ENCODE measurements around the gene MYH3. TPM values are rescaled to one million over a fixed set of nuclear protein-coding genes. Genes with fewer than 3 reads are reported as not detected.
"Not testable (repeated sequence)": the region's sequence is repeated elsewhere in the genome, so short reads cannot be mapped to it uniquely, and the experiment has no call there.

MYH3 gene
- 3.9 and 5.6 TPM in 2 replicates for total RNA-seq (2014; rRNA removed; shearing (Covaris generic))

DNA sequence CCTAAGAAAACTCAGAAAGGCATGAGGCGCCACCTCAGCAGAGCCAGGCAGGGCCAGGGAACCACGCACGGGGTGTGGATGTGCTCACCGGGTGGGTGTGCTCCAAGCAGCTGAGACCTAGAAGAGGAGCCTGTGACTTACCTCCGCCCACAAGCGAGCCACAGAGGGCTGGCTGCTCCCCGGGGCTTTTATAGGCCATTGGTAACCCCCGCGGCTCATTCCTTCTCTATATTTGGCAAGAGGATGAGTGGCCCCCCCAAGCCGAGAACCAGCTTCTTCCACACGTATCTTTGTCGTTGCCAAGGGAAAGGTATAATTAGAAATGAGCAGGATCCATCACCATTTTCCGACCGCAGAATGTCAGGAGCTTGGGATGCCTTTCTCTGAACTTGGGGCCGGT is at the start of gene MYH3:
MYH3 (minus strand) TSS at position 162 of the 400 bp plus-strand sequence. CDS start 2,245 bp downstream, outside the sequence.
- peak; percentile 41 for DNase-seq (ENCODE audit: low spot score)

DNA sequence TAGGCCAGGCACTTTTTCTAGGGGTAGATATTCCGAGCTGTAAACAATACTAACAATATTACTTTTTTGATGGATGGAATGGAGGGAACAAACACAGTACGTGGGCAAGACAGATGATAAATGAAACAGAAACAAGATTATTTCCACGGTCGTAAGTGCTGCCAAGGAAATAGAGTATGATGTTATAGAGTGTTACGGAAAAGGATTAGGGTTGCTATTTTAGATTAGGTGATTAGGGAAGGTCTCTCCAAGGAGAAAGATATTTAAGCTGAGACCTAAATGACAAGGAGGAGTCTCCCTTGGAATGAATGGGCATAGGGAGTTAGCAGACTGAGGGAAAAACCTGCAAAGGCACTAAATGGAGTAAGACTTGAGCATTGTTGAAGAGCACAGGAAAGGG is 48.6 kb upstream of the MYH3 start:
- no peak for DNase-seq (ENCODE audit: low spot score)

DNA sequence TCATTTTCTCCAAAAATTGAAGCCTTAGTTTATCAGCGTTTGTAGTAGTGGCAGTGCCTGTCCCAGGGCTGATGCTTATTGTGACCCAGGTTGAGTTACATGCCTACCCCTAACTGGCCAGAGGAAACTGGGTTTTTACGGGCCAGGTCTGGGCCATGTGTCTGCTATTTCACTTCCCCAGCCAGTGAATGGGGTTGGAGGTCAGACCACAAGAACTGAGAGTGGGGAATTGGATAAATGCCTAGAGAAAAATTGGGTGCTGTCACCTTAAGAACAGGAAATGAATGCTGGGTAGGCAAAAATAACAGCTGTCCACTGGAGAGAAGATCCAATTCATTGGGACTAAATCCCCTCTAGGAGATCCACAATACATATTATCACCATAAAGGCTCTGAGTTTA is 45.5 kb upstream of the MYH3 start:
- DNase-seq (ENCODE audit: low spot score), result no peak

DNA sequence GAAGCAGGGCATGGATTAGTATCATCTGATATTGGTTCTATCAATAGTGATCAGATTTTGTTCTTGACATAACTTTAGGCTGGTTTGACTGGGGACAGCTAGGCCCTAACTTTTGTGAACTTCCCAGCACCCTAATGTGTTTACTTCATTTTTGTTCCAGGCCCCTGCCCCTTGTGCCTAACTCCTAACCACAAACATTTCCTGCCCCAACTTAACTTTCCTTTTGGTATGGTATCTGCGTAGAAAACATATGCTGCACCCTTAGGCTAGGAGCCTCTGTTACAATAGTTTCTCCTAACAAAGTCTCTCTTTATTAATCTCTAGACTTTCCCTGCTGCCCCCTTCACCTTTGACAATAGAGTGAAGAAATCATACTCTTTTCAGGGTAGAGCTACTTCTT is 42.7 kb upstream of the MYH3 start:
- DNase-seq (ENCODE audit: low spot score), result no peak

DNA sequence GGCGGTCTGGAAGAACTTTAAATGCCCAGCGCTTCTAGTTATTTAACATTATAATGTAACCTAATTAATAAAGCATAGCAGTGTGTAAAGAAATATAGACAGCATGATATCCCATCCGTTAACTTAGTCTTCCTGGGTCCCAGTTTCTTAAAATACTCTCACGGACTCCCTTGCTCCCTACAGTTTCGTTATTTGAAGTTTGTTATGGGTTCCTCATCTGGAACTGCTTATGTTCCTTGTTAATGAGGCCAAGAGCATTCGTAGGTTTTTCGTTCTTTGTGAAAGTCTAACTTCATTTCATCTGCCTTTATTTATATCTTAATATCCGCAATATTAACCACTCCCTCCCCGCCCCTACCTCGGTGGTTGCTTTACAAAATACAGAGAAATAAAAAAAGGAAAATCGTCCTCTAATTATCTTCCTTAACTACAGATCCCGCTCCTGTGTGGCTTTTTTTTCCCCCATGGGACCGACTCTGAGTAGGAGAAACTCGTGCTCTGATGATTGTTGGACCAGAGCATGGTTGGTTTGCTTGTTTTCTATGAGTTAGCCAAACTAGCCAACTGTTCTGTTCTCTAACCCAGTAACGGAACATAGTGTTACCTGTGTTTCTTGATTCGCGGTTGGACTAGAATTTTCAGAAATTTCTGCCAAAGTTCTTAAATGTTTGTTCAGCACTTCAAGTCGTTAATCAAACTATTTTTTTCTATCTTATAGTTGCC is 41.1 kb upstream of the MYH3 start:
- peak; percentile 11 for DNase-seq (ENCODE audit: low spot score)

DNA sequence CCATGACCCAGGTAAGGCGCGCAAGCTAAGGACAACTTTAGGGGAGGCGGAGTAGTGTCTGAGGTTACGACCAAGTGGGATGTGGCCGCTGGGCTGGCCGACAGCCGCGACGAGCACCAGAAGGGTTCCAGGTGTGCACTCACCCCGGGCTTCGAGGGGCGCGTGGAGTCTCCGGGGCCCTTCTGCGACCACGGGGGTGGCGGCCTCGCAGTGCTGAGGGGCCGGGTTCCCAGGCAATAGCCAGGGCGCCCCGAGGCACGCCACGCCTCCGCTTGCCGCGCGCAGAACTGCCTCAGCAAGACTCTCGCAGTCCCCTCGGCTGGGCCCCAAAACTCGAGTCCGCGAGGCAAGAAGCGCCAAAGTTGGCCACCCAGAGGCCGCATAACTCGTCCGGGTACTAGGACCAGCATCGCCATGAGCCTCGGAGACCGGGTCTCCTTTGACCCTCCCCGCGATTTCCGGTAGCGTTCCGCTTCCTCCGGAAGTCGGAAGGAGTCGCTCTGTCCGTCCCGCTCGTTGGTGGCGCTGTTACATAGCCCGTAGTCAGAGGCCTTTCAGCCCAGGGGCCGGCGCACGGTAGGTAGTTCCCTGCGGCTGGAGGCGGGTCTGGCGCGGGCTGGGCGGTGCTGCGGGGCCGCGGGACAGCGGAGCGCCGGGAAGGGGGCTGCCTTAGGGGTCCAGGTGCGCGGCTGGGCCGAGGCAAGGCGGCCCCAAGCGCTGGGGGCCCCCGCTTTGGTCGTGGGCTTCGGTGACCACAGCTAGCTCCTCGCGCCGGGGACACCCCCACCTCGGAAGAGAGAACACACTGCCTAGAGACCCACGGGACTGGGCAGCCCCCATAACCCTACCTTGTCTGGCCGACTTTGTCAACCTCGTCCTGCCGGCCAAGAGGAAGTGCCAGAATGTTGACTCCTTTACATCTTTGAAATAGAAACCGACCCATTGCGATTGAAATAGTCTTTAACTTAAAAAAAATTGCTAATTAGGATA is 40.3 kb upstream of the MYH3 start, which contains the start of the genes ADPRM and SCO1:
ADPRM (plus strand) TSS at position 503 of the 990 bp plus-strand sequence. CDS start 7,333 bp downstream, outside the sequence.
SCO1 (minus strand) TSS at position 442 of the 990 bp plus-strand sequence; CDS start at position 416, 26 bp downstream.
- DNase-seq (ENCODE audit: low spot score), result peak; percentile 92

DNA sequence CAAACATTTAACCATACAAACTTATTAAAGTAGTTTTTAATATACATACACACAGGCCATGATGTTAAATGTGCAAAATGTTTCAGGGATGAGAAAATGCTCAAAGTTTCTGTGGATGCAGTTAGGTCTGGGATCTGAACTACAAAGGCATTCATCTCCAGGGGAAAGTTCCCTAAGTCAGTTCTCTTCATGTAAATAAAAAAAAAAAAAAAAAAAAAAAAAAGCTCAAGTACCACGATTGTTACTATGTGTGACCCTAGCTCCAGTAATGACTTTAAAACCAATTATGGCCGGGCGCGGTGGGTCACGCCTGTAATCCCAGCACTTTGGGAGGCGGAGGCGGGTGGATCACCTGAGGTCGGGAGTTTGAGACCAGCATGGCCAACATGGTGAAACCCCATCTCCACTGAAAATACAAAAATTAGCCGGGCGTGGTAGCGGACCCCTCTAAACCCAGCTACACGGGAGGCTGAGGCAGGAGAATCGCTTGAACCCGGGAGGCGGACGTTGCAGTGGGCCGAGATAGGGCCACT is 38.8 kb upstream of the MYH3 start:
- DNase-seq (ENCODE audit: low spot score), result not testable (repeated sequence)

DNA sequence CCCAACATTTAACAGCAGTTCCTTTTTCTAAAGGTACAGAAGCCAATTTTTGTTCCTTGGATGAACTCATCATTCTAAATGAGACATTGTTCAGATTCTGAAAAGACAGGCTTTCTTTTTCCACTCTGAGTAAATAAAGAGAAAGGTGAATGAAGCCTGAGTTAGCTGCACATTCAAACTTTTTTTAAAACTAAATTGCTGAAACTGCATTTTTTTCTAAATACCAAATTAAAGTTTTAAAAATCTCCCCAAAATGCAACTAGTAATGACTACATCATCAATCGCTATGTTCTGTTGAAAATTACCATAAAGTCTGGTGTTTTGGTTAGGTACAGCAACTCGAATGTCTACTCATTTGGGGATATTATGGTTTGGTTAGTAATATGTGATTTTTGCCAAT is 30.4 kb upstream of the MYH3 start:
- no peak for DNase-seq (ENCODE audit: low spot score)

DNA sequence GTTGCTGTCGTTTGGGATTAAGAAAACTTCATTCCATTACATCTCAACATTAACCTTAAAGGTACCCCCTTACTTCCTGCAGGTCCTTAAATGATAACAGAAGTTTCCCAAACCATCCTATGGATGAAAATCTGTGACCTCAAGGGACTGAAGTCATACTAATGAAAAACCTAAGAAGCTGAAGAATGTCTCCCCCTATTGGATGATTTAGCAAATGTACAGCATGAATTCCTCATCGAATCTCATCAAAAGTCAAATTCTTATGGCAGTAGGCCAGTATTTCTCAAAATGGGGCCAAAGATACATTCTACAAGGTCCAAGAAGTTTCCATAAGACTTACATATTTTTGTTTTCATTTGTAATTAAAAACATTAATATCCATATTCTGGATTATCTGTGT is 26.7 kb upstream of the MYH3 start:
- peak; percentile 59 for DNase-seq (ENCODE audit: low spot score)

DNA sequence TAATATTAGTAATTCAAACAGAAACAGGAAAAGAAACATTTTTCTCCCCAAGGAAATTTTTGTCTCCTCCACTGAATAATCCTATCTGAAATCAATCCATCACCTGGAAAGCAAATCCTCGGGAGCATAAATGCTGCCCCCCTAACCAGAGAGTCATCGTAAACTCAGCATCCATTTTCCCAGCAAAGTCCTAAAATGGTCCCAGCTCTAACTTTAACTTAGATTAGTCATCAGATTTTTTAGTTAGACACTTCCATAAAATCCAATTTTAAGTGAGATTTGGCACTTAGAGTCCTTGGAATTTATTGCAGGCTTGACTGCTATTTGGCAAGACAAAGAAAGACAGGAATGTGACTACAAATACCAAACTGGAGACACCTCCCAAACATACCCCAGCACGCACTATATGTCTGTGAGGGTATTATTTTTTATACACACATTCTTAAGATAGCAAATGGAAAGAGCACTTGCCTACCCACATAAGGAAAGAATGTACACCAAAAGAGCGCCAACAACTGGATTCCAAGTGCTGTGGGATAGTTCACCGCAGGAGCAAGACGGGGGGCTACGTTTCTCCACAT is 24.8 kb upstream of the MYH3 start:
- peak; percentile 86 for DNase-seq (ENCODE audit: low spot score)

DNA sequence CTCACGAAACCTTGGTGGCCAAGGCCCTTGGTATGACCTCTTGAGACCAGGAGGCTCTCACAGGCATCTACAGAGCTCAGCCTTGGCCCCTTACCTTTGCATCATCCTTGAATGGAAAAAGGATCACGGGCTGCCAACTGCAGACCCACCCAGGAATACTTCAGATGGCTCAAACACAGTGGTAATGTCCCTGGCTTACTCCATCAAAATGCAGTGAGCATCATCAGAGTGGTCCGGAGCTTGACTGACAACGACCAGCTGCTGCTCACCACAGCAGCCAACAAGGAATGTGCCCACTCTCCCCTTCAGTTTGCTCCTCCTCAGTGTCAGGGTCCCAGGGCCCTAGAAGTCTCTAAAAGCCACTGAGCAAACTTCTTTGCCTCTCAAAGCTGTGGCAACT is 17.6 kb upstream of the MYH3 start:
- DNase-seq (ENCODE audit: low spot score), result no peak

DNA sequence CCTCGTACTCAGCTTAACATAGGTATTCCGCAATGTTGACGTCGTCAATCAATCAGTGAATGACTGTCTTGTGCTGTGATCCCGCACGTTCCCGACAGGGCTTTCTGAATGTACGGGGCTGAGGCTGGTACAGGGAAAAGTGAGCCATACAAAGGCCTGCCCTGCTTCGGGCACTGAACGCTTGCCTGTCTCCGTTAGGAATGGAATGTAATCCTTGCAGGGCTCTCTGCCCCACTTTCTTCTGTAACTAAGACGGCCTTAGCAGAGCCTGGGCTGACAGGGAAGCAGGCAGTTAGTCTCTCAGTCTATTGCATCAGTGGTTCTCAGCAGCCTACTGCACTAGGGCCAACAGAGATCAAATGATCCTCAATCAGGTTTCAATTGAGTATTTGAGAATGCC is 16.2 kb upstream of the MYH3 start:
- no peak for DNase-seq (ENCODE audit: low spot score)

DNA sequence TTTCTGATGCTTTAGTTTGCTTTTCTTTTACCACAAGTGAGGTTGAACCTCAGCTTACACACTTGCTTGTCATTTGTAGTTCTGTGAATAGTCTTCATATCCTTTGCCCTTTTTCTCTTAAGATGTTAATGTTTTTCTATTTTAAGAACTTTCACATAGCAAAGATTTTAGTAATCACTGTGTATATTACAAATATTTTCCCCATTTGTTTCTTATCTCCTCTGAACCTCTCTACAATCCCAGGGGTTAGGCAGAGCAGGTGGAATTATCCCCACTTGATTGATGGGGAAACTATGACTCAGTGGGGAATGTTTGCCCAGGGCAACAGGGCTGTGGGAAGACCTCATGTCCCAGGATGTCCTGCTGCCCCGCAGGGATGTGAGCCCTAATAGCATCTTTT is 11.7 kb upstream of the MYH3 start:
- peak; percentile 92 for DNase-seq (ENCODE audit: low spot score)

DNA sequence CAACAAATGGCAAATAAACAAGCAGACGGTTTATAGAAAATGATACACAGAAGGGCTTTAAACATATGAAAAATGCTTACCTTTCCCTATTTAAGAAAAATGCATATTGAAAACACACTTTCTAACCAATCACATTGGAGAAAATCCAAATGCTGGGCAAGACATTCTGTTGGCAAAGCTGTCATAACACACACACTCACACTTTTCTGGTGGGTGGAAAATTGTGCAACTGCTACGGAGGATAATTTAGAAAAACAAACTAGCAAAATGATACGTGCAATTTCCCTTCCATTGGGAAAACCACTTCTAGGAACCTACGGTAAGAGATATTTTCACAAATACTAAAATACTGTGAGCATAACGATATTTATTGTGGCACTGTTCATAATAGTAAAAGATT is 9.8 kb upstream of the MYH3 start:
- DNase-seq (ENCODE audit: low spot score), result no peak

DNA sequence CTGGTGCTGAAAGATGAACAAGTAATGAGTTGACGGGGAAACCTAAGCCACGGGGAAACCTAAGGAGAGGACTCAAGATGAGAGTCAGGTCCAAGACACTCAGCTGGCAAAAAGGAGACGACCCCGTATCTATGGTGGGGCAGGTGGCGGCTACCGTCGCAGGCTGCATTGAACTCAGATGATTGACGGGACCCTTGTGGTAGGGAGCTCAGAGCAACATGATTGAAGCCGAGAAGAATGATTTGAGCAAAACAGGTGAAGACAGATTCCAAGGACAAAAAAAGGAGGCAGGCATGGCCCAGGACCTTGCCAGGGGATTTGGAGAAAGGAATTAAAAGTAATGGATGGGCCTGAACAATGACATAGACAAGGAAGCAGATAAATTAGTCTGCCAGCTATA is 7.5 kb upstream of the MYH3 start:
- no peak for DNase-seq (ENCODE audit: low spot score)

DNA sequence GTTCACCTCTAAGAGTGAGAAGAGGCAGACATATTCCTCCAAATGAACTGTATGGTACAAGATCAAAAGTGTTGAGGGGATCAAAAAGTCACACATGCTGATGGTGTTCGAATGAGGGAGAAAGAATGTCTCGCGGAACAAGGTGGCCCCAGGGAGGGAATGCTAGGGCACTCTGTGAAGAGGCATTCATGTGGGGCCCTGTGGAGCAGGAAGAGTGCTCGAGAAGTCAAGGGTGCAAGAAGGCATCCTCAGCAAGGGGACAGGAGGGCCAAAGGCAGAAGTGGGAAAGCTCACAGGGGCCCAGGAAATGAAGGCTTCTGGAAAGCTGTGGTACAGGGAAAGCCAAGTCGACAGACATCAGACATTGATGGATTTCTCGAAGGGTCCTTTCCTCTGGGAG is 6.1 kb upstream of the MYH3 start:
- no peak for DNase-seq (ENCODE audit: low spot score)

DNA sequence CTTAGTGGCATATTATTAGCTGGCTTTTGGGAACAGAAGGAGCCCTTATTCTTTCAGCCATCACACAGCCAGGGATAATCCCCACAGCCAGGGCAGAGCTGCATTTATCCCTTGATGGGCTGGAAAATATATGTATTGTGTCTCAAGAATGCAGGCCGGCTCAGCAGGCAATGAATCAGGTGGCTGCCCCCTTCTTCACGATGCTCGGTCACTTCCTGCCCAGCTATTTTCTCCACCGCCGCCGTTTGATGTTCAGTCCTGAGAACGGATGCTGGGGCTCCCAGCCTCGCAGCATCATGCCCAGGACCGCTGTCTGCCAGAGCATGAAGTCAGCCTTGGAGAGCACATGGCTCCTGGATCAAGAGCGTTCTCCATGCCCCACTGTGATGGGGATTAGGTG is 4.3 kb upstream of the MYH3 start:
- DNase-seq (ENCODE audit: low spot score), result peak; percentile 29

DNA sequence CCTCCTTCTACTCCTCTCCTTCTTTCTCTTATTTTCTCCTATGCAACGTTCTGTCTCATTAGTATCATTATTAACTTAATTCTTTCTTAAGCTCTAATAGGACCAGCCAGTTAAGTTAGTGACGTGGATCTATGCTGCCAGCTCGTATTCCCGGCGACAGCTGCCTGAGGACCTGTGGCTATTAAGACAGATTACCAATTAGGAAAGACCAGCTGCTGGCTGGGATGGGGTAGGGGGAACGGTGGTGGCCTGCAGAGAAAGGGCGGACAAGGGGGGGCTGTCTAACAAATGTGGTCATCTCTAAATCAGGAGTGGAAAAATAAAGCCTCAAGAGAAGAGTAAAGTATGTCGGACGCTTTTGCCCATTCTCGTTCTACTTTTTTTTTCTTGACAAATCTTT is 770 bp upstream of the MYH3 start:
- DNase-seq (ENCODE audit: low spot score), result no peak

DNA sequence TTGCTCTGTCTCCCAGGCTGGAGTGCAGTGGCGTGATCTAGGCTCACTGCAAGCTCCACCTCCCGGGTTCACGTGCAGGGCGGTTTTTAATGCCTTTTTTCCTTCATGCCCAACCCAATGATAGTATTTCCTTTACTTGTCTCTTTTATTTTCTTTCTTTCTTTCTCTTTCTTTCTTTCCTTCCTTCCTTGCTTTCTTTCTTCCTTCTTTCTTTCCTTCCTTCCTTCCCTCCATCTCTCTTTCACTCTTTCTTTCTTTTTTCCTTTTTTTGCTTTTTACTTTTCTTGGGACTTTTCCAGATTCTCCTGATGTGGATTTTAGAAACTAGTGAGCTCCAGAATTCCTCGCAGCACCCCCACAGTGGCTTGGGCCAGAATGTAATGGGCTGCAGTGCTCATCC is 3.1 kb downstream of the MYH3 start:
- no peak for DNase-seq (ENCODE audit: low spot score)

DNA sequence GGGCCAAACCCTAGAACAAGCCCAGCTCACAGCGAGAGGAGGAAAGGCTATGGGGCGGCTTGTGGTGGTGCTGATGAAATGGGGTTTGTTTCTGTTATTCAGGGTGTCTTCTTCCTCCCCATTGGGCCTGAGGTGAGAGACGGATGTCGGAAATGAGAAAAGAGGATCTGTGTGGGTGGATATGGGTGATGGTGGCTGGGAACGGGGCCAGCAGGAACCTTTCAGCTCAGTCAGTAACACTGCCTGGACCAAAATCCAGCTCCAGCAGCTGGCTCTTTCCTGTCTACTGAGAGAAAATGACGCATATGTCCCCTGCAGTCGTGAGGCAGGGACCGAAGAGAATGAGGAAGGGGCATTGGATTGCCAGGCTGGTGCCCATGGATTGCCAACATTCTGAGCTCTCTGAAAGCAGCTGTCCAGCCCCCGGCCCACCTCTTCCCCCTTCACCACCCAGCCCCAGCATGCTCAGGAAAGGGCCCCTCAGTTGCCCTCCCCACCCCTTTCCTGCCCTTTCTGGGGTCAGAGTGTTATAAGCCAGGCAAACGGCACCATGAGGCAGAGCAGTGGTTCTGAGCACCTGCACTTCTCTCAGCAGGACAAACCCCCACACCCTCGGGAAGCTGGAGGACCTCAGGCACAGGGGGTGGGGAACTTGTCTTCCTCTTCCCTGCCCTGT is 4.0 kb downstream of the MYH3 start:
- no peak for DNase-seq (ENCODE audit: low spot score)

DNA sequence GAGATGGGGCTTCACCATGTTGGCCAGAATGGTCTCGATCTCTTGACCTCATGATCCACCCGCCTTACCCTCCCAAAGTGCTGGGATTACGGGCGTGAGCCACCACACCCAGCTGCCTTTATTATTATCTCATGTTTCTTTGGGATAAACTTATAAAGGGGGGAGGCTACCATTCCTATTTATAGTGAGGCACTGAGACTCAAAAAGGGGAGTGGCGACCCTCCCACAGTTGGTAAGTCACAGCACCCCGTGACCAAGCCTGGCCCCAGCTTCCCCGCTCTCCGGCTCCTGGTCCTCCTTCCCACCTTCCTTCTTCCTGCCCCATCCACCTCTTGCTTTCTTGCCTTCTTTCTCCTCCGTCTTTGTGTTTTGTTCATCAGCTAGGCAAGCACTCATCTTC is 5.2 kb downstream of the MYH3 start:
- DNase-seq (ENCODE audit: low spot score), result no peak

Data from A172 (cell line).